ENCODE measurements around the gene PI3.

GRCh38 chr20:45183084-45183483 is 8.4 kb downstream of the PI3 start:
- TF ChIP-seq POLR2A (IDR thresholded peaks at IDR 0.05) (no peak), CTCF (IDR thresholded peaks at IDR 0.05) (no peak), POLR2AphosphoS5 (IDR thresholded peaks at IDR 0.05) (no peak)

Measured in stomach (tissue), 4 donors.